Neural cell (in vitro differentiated cells): Measurements from ENCODE around the gene PDE1C. TPM values are rescaled to one million over a fixed set of nuclear protein-coding genes. Genes with fewer than 3 reads are reported as not detected.

Experiments used
- H2AFZ ChIP-seq: fragments of 200-600, 300-800 bp; sonication (generic), shearing (Covaris generic); 2 replicates; pipeline ENCODE4 v1.6.0; 2014; ENCODE audit warnings: low read depth, mild to moderate bottlenecking, antibody characterized with exemption, low read length, moderate library complexity
- H3F3A ChIP-seq: fragments of 200-600 bp; shearing (Covaris generic); 2 replicates; pipeline ENCODE4 v1.6.1; 2016; ENCODE audit warnings: mild to moderate bottlenecking, moderate library complexity, mixed read lengths, antibody characterized with exemption, low read length; ENCODE audit not compliant: insufficient read depth, poor library complexity, severe bottlenecking
- H3K27ac ChIP-seq: fragments of 200-600, 300-800 bp; sonication (generic), shearing (Covaris generic); 2 replicates; pipeline ENCODE4 v1.5.1; 2014; ENCODE audit warnings: mild to moderate bottlenecking, low read length, moderate library complexity
- H3K27me3 ChIP-seq: fragments of 300-800, 200-600 bp; sonication (generic), shearing (Covaris generic); 2 replicates; pipeline ENCODE4 v1.6.0; 2014; ENCODE audit warnings: mild to moderate bottlenecking, low read depth, low read length, moderate library complexity; ENCODE audit not compliant: insufficient read depth
- H3K36me3 ChIP-seq: fragments of 300-800, 200-600 bp; sonication (generic), shearing (Covaris generic); 2 replicates; pipeline ENCODE4 v1.5.1; 2014; ENCODE audit warnings: mild to moderate bottlenecking, antibody characterized with exemption, low read length, moderate library complexity; ENCODE audit not compliant: insufficient read depth
- H3K4me2 ChIP-seq: fragments of 300-800, 200-600 bp; sonication (generic), shearing (Covaris generic); 2 replicates; pipeline ENCODE4 v1.6.0; 2014; ENCODE audit warnings: mild to moderate bottlenecking, low read length
- H3K4me3 ChIP-seq: fragments of 300-800, 200-600 bp; sonication (generic), shearing (Covaris generic); 2 replicates; pipeline ENCODE4 v1.5.1; 2014; ENCODE audit warnings: mild to moderate bottlenecking, low read length, moderate library complexity
- H3K79me2 ChIP-seq: fragments of 200-600 bp; shearing (Covaris generic); replicated peaks from 2 replicates; pipeline ENCODE4 v1.6.0; 2014; ENCODE audit warnings: mild to moderate bottlenecking, low read length, moderate library complexity; ENCODE audit not compliant: insufficient read depth
- H3K9ac ChIP-seq: fragments of 300-800, 200-600 bp; sonication (generic), shearing (Covaris generic); 2 replicates; pipeline ENCODE4 v1.6.1; 2016; ENCODE audit warnings: mild to moderate bottlenecking, low read length, mixed read lengths
- H3K9me2 ChIP-seq: fragments of 200-600 bp; shearing (Covaris generic); 2 replicates; pipeline ENCODE4 v1.6.1; 2016; ENCODE audit warnings: mild to moderate bottlenecking, low read length, mixed read lengths; ENCODE audit not compliant: insufficient read depth
- H3K9me3 ChIP-seq: fragments of 200-600, 300-800 bp; sonication (generic), shearing (Covaris generic); 2 replicates; pipeline ENCODE4 v1.6.1; 2016; ENCODE audit warnings: mild to moderate bottlenecking, mixed run types, low read length, moderate library complexity, mixed read lengths
- H4K20me1 ChIP-seq: fragments of 200-600 bp; shearing (Covaris generic); 2 replicates; pipeline ENCODE4 v1.6.1; 2016; ENCODE audit warnings: mild to moderate bottlenecking, mixed run types; ENCODE audit not compliant: insufficient read depth
- CTCF ChIP-seq: fragments of 450-650 bp; IDR thresholded peaks from 2 replicates; pipeline ENCODE4 v1.5.1; 2014; ENCODE audit warnings: antibody characterized with exemption, mild to moderate bottlenecking, moderate library complexity; ENCODE audit not compliant: poor library complexity, severe bottlenecking
- EP300 ChIP-seq: fragments of 450-650 bp; conservative IDR thresholded peaks from 2 replicates; pipeline ENCODE4 v1.6.1; 2014; ENCODE audit warnings: antibody characterized with exemption, mild to moderate bottlenecking, moderate library complexity; ENCODE audit not compliant: poor library complexity, severe bottlenecking
- EZH2 ChIP-seq: fragments of 200-600, 300-800 bp; shearing (Covaris generic), sonication (generic); IDR thresholded peaks from 2 replicates; pipeline ENCODE4 v1.6.1; 2014; ENCODE audit warnings: antibody characterized with exemption, low read length, borderline replicate concordance, mild to moderate bottlenecking; ENCODE audit not compliant: insufficient read depth, poor library complexity, severe bottlenecking
- MXI1 ChIP-seq: fragments of 450-650 bp; conservative IDR thresholded peaks from 2 replicates; pipeline ENCODE4 v1.6.1; 2014; ENCODE audit warnings: antibody characterized with exemption, mild to moderate bottlenecking; ENCODE audit not compliant: poor library complexity, severe bottlenecking
- POLR2AphosphoS5 ChIP-seq: IDR thresholded peaks from 2 replicates; pipeline ENCODE4 v1.6.1; 2012
- RAD21 ChIP-seq: fragments of 450-650 bp; conservative IDR thresholded peaks from 2 replicates; pipeline ENCODE4 v1.6.1; 2014; ENCODE audit warnings: antibody characterized with exemption, mild to moderate bottlenecking, moderate library complexity
- SMC3 ChIP-seq: fragments of 450-650 bp; conservative IDR thresholded peaks from 2 replicates; pipeline ENCODE4 v1.6.1; 2014; ENCODE audit warnings: antibody characterized with exemption, mild to moderate bottlenecking, moderate library complexity; ENCODE audit not compliant: poor library complexity
- TAF1 ChIP-seq: IDR thresholded peaks from 2 replicates; pipeline ENCODE4 v1.6.1; 2012; ENCODE audit warnings: low read depth
- polyA plus RNA-seq: library from polyadenylated mRNA; depleted of rRNA; stranded (reverse); fragments of >200 nt; gene quantifications from 2 replicates; pipeline ENCODE4 v1.2.3, GENCODE V29; 2014
- TF ChIP-seq, protein P1 (sequence below): IDR thresholded peaks from 2 replicates; pipeline ENCODE4 v1.6.1; 2012; ENCODE audit warnings: borderline replicate concordance

PDE1C gene
- polyA plus RNA-seq, 1 donor from 2014 or later: 6.6 TPM

DNA sequence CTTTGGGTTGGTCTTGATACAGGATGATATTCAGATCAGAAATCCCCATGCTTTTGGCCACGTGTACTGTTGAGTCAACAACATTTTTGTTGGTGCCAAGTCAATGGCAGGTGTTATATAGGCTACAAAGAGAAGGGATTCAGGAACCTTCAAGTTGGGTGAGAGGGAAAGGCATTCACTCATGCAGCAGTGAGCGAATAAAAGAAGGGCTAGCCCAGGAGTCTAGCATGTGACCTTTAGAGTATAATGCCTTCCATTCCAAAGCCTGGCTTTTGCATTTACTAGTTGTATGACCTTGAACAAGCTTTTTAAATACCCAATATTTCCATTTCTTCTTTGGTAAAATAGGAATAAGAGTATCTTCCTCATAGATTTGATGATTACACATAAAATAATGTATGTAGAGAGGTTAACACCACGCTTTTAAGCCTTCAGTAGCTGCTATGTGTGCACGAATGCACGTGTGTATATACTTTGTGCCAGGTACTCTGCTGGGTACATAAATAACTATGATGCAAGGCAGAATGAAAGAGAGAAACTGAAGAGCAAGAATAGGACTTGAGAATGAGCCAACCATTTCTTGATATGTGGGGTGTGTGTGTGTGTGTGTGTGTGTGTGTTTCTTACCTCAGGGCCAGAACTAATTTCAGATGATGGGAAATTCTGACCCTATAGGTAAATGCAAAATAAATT lies 163.6 kb downstream of the PDE1C start:
- H3K9ac ChIP-seq: no peak overlapping the region
- no peaks in the 10 kb centered on the region for H3K27me3 ChIP-seq
- no peak overlapping the region for H3K4me2 ChIP-seq
- no peak overlapping the region for H3K4me3 ChIP-seq
- H2AFZ ChIP-seq: no peak overlapping the region
- H3F3A ChIP-seq: no peaks in the 10 kb centered on the region
- H3K9me2 ChIP-seq: no peaks in the 10 kb centered on the region
- H3K9me3 ChIP-seq: no peaks in the 10 kb centered on the region
- H3K27ac ChIP-seq: no peak overlapping the region
- no peak for TF ChIP-seq EP300
- TF ChIP-seq RAD21: no peak
- no peak for TF ChIP-seq CTCF
- TF ChIP-seq POLR2AphosphoS5: no peak
- H3K36me3 ChIP-seq: no peaks in the 10 kb centered on the region
- H3K79me2 ChIP-seq: no peaks in the 10 kb centered on the region
- H4K20me1 ChIP-seq: no peaks in the 10 kb centered on the region

DNA sequence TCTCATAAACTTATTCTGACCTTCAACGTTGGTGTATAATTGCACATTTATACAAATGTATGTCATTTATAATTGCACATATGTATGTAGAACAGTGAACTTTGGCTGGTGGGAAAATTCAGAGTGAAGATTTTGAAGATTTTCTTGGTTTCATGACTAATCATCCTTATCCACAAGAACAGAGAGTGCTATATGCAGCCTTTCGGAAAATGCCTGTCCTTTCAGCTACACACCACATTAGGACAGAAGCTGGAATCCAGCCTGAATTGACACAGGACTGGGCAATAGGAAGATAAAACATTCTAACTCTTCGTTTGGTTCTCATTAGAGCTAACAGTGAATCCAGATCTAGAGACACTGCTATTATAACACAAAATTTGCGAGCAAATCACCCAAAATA lies 166.2 kb downstream of the PDE1C start:
- no peak for TF ChIP-seq MXI1
- no peak for TF ChIP-seq EZH2
- Histone ChIP-seq H3K27ac (no peak overlapping the region), H2AFZ (no peak overlapping the region), H3K9me3 (no peaks in the 10 kb centered on the region), H3K4me2 (no peak overlapping the region), H3K79me2 (no peaks in the 10 kb centered on the region), H3F3A (no peaks in the 10 kb centered on the region), H3K9ac (no peak overlapping the region), H3K36me3 (no peaks in the 10 kb centered on the region), H4K20me1 (no peaks in the 10 kb centered on the region), H3K4me3 (no peak overlapping the region), H3K9me2 (no peaks in the 10 kb centered on the region), H3K27me3 (no peaks in the 10 kb centered on the region)

GRCh38 chr7:31899356-31899927 lies 170.8 kb downstream of the PDE1C start:
- TF ChIP-seq, protein P1, sequence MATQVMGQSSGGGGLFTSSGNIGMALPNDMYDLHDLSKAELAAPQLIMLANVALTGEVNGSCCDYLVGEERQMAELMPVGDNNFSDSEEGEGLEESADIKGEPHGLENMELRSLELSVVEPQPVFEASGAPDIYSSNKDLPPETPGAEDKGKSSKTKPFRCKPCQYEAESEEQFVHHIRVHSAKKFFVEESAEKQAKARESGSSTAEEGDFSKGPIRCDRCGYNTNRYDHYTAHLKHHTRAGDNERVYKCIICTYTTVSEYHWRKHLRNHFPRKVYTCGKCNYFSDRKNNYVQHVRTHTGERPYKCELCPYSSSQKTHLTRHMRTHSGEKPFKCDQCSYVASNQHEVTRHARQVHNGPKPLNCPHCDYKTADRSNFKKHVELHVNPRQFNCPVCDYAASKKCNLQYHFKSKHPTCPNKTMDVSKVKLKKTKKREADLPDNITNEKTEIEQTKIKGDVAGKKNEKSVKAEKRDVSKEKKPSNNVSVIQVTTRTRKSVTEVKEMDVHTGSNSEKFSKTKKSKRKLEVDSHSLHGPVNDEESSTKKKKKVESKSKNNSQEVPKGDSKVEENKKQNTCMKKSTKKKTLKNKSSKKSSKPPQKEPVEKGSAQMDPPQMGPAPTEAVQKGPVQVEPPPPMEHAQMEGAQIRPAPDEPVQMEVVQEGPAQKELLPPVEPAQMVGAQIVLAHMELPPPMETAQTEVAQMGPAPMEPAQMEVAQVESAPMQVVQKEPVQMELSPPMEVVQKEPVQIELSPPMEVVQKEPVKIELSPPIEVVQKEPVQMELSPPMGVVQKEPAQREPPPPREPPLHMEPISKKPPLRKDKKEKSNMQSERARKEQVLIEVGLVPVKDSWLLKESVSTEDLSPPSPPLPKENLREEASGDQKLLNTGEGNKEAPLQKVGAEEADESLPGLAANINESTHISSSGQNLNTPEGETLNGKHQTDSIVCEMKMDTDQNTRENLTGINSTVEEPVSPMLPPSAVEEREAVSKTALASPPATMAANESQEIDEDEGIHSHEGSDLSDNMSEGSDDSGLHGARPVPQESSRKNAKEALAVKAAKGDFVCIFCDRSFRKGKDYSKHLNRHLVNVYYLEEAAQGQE: no peak
- TF ChIP-seq RAD21 (no peak), POLR2AphosphoS5 (no peak), EZH2 (no peak), SMC3 (no peak), EP300 (no peak), CTCF (no peak), MXI1 (no peak), TAF1 (no peak)
- Histone ChIP-seq H3K9me2 (no peaks in the 10 kb centered on the region), H3K27ac (no peak overlapping the region), H3K79me2 (no peaks in the 10 kb centered on the region), H3F3A (no peaks in the 10 kb centered on the region), H3K4me2 (no peak overlapping the region), H3K36me3 (no peaks in the 10 kb centered on the region), H4K20me1 (no peaks in the 10 kb centered on the region), H3K9me3 (no peaks in the 10 kb centered on the region), H2AFZ (no peak overlapping the region), H3K27me3 (no peaks in the 10 kb centered on the region), H3K4me3 (no peak overlapping the region), H3K9ac (no peak overlapping the region)
